HepG2 (cell line): Measurements from ENCODE around the gene PARP1. TPM values are rescaled to one million over a fixed set of nuclear protein-coding genes. Genes with fewer than 3 reads are reported as not detected.

ENCODE experiments used
- ATAC-seq: fragments of 200-7000 bp; cut with Tn5 transposase; 3 replicates; pipeline ENCODE4 v1.9.1; 2020; ENCODE audit warnings: mild to moderate bottlenecking, moderate library complexity
- BruUV-seq: library from RNA; stranded (reverse); fragments of 400-500 nt; replicated peaks from 2 replicates; lab custom pipeline; 2021; lab: Mats Ljungman, UMichigan
- CTCF ChIA-PET: fragments of 300-600 bp; formaldehyde crosslinking; extraction: SDS; loops from one replicate; lab custom pipeline; 2021; ENCODE audit warnings: low total read pairs, inconsistent platforms, low intra/inter-chr PET ratio; lab: Yijun Ruan, JAX
- POLR2A ChIA-PET: fragments of 350-600 bp; sonication (Branson Sonifier 250); formaldehyde crosslinking; loops from one replicate; lab custom pipeline; 2020; ENCODE audit warnings: antibody characterized with exemption, inconsistent platforms; lab: Yijun Ruan, JAX
- DNase-seq: peaks from one replicate; pipeline ENCODE4 v3.0.0-alpha.2; 2015; ENCODE audit warnings: low spot score
- FAIRE-seq: peaks from 3 replicates; lab custom pipeline; 2011; peaks lifted over from hg19 to GRCh38; lab: Jason Lieb, UNC
- H2AFZ ChIP-seq: one replicate; pipeline ENCODE4 v1.6.1; 2011; ENCODE audit warnings: low read length, inconsistent platforms
- H3K27ac ChIP-seq: fragments of 300-600 bp; 3 replicates; pipeline ENCODE4 v1.8.0; 2011; ENCODE audit warnings: mixed run types, mild to moderate bottlenecking, mixed read lengths, low read length, inconsistent platforms; ENCODE audit not compliant: insufficient read depth; ENCODE audit errors: extremely low read length
- H3K27me3 ChIP-seq, 2 experiments: fragments of 200-600 bp in 1 of 2; 2 replicates in 1 of 2; 3 replicates in 1 of 2; pipeline versions ENCODE4 v1.6.0 to v1.8.0; 2011; ENCODE audit warnings: low read length in 2 of 2, mild to moderate bottlenecking in 2 of 2, moderate library complexity in 2 of 2, inconsistent platforms in 1 of 2; ENCODE audit not compliant: insufficient read depth in 2 of 2, control insufficient read depth in 1 of 2
- H3K36me3 ChIP-seq, 2 experiments: fragments of 200-600 bp in 1 of 2; replicated peaks in 1 of 2; 2 replicates in 1 of 2; 3 replicates in 1 of 2; pipeline versions ENCODE4 v1.5.1 to v1.8.0; 2011; ENCODE audit warnings: low read length in 2 of 2, inconsistent platforms in 1 of 2; ENCODE audit not compliant: insufficient read depth in 2 of 2, control insufficient read depth in 1 of 2
- H3K4me1 ChIP-seq: 2 replicates; pipeline ENCODE4 v1.5.1; 2012; ENCODE audit warnings: low read length, inconsistent platforms; ENCODE audit not compliant: insufficient read depth
- H3K4me2 ChIP-seq: 2 replicates; pipeline ENCODE4 v1.6.0; 2011; ENCODE audit warnings: low read depth, low read length, inconsistent platforms
- H3K4me3 ChIP-seq, 3 experiments: fragments of 200-600 bp in 1 of 3; sonication (generic), shearing (Covaris generic) in 1 of 3; replicated peaks in 1 of 3; 2 replicates each; pipeline ENCODE4 v1.5.1; 2011 to 2016; ENCODE audit warnings: low read length in 3 of 3, inconsistent platforms in 2 of 3, low read depth in 2 of 3, mild to moderate bottlenecking in 2 of 3, control low read depth in 1 of 3, mixed read lengths in 1 of 3; ENCODE audit not compliant: insufficient read depth in 1 of 3
- H3K79me2 ChIP-seq: one replicate; pipeline ENCODE4 v1.6.1; 2011; ENCODE audit warnings: low read length, inconsistent platforms; ENCODE audit not compliant: insufficient read depth
- H3K9ac ChIP-seq: 2 replicates; pipeline ENCODE4 v1.6.0; 2011; ENCODE audit warnings: mild to moderate bottlenecking, low read depth, low read length, inconsistent platforms; ENCODE audit not compliant: insufficient read depth
- H3K9me3 ChIP-seq: 2 replicates; pipeline ENCODE4 v1.5.1; 2012; ENCODE audit warnings: mild to moderate bottlenecking, low read length
- H4K20me1 ChIP-seq: 2 replicates; pipeline ENCODE4 v1.6.0; 2011; ENCODE audit warnings: inconsistent platforms, mild to moderate bottlenecking, low read length, moderate library complexity; ENCODE audit not compliant: insufficient read depth
- HIVEP1 ChIP-seq: sonication (generic); formaldehyde crosslinking; IDR thresholded peaks from 2 replicates; pipeline ENCODE4 v1.4.0; 2020; ENCODE audit warnings: mild to moderate bottlenecking, missing genetic modification reagents
- PHF5A ChIP-seq: IDR thresholded peaks from one replicate; pipeline ENCODE4 v1.6.1; 2018; ENCODE audit warnings: low read depth, missing genetic modification reagents; ENCODE audit not compliant: unreplicated experiment
- RARA ChIP-seq: IDR thresholded peaks from 2 replicates; pipeline ENCODE4 v1.6.1; 2016; ENCODE audit warnings: missing genetic modification reagents, missing compliant biosample characterization
- TERF1 ChIP-seq: sonication (generic); formaldehyde crosslinking; IDR thresholded peaks from 2 replicates; pipeline ENCODE4 v1.8.0; 2022; ENCODE audit warnings: mild to moderate bottlenecking, missing genetic modification reagents, moderate library complexity
- TIGD3 ChIP-seq: sonication (generic); formaldehyde crosslinking; IDR thresholded peaks from 2 replicates; pipeline ENCODE4 v1.5.1; 2020; ENCODE audit warnings: mild to moderate bottlenecking, missing genetic modification reagents, borderline replicate concordance
- ZBTB33 ChIP-seq: sonication (generic); formaldehyde crosslinking; IDR thresholded peaks from 2 replicates; pipeline ENCODE4 v1.4.0; 2020; ENCODE audit warnings: missing genetic modification reagents
- ZNF138 ChIP-seq: sonication (generic); formaldehyde crosslinking; IDR thresholded peaks from 2 replicates; pipeline ENCODE4 v1.5.0; 2020; ENCODE audit warnings: mild to moderate bottlenecking, low read depth, missing genetic modification reagents
- ZNF280B ChIP-seq: sonication (generic); formaldehyde crosslinking; IDR thresholded peaks from 2 replicates; pipeline ENCODE4 v1.5.0; 2020; ENCODE audit warnings: missing genetic modification reagents, mild to moderate bottlenecking, borderline replicate concordance
- WGBS: methylation state at CpG from one replicate; pipeline ENCODE4 v1.1.6; 2017; ENCODE audit warnings: low lambda C conversion rate; 5-methylcytosine and 5-hydroxymethylcytosine counted together
- in situ Hi-C: cut with HindIII; loops from 2 replicates; pipeline ENCODE4 v1.10.0; 2017; ENCODE audit warnings: low pct_unique_long_range_greater_than_20kb; ENCODE audit not compliant: extremely low pct_ligation_motif_present
- intact Hi-C: fragments of 100-400 bp; cut with micrococcal nuclease; formaldehyde crosslinking; loops from one replicate; pipeline ENCODE4 v1.10.0; 2022; ENCODE audit not compliant: unreplicated experiment
- polyA plus RNA-seq, 8 experiments: library from polyadenylated mRNA; depleted of rRNA in 3 of 8; stranded (reverse) in 7 of 8; unstranded in 1 of 8; fragments of >200 nt; fragmentation: Illumina TruSeq in 4 of 8; extraction: Trizol in 4 of 8; gene quantifications; 2 replicates each; pipeline versions ENCODE4 v1.2.1 to v1.2.3, GENCODE V29; 2011 to 2016; ENCODE audit warnings: low read depth in 4 of 8, missing spikeins in 1 of 8, mixed read lengths in 1 of 8; ENCODE audit not compliant: insufficient read depth in 1 of 8
- total RNA-seq, 5 experiments: library from RNA; depleted of rRNA; stranded (reverse); fragments of >200 nt; fragmentation: Illumina TruSeq; extraction: Trizol; gene quantifications; 2 replicates each; pipeline ENCODE4 v1.2.3, GENCODE V29; 2016; ENCODE audit warnings: low read depth in 1 of 5

The PARP1 gene
- total and polyA plus RNA-seq, 2 of the 13 experiments (the other 11 are each of a cell fraction or from before 2014, with no cell fraction given) = 50.1 to 85.2 TPM

- no peak for TF ChIP-seq TERF1 (CRISPR knock-in tag)
- no peak for TF ChIP-seq TIGD3 (CRISPR knock-in tag)
- TF ChIP-seq RARA (CRISPR knock-in tag) = no peak
Measured at GRCh38 chr1:226457307-226457712, 49.4 kb upstream of the PARP1 start (continued).

- intact Hi-C loops = no loop called here
- POLR2A ChIA-PET = no interaction called here
- BruUV-seq = no TSS peak
- in situ Hi-C loops = no loop called here
- no peak for ATAC-seq
- Histone ChIP-seq H3K36me3 (no peaks in the 10 kb centered on the region), H3K4me3 (no peak overlapping the region), H4K20me1 (no peaks in the 10 kb centered on the region), H3K9me3 (no peaks in the 10 kb centered on the region), H3K4me2 (no peak overlapping the region)
- no peak for FAIRE-seq
- WGBS = 75% methylated on average over 10 of the region's 10 CpGs
- TF ChIP-seq HIVEP1 (CRISPR knock-in tag) (no peak), ZNF138 (CRISPR knock-in tag) (no peak), ZNF280B (CRISPR knock-in tag) (no peak), ZBTB33 (no peak), PHF5A (CRISPR knock-in tag) (no peak)
- TF ChIP-seq, all 625 proteins: peak for 0
- no peak overlapping the region for H3K9ac ChIP-seq
- no peaks in the 10 kb centered on the region for H3K79me2 ChIP-seq
- H3K27me3 ChIP-seq = peaks cover 0 to 4% of the 10 kb centered on the region in 2 experiments; a peak in 1 of 5 replicates
- H3K4me1 ChIP-seq = no peaks in the 10 kb centered on the region
- CTCF ChIA-PET = no interaction called here
- H2AFZ ChIP-seq = no peak overlapping the region
- no peak for DNase-seq
- no peak overlapping the region for H3K27ac ChIP-seq
Measured at GRCh38 chr1:226455843-226456242, 48.0 kb upstream of the PARP1 start.
